ENCODE data around the gene RETN.

The RETN gene

DNA sequence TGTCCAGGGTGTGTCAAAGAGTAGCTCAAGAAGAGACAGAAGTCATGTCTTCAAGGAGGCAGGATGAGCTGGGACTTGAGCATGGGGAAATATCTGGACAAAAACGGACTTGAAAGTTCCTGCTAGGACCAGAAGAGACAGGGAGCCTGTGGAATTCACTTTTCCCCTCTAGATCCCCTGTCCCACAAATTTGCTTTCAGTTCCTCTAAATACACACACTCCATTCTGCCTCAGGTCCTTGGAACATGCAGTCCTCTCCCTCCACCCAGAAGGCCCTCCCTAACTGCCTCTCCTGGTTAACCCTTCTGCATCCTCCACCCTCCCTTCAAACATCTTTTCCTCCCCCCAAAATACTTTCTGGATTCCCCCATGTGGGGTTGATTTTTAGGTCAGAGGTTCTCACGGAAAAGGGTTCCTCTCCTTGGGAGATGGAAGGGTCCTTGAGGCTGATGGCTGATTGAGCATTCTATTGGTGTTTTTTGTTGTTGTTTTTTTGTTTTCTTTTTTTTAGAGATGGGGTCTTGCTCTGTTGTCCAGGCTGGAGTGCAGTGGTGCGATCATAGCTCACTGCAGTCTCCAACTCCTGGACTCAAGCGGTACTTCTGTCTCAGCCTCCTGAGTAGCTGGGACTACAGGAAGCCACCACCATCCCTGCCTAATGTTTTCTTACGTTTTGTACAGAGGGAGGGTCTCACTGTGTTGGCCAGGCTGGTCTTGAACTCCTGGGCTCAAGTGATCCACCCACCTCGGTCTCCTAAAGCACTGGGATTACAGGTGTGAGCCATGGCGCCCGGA, 6.9 kb upstream of the RETN start:
- DNase-seq: no peak

DNA sequence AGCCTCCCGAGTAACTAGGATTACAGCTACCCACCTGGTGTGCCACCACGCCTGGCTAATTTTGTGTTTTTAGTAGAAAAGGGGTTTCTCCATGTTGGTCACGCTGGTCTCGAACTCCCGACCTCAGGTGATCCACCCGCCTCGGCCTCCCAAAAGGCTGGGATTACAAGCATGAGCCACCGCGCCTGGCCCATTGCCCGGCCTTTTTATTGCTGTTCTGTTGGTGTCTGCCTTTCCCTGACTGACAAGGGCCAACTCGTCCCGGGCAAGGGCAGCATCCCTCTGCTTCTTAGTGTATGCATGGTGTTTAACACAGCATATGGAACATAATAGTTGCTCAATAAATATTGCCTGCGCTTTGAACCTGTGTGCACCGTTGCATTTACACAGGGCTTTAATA, 6.2 kb upstream of the RETN start:
- no peak for DNase-seq

DNA sequence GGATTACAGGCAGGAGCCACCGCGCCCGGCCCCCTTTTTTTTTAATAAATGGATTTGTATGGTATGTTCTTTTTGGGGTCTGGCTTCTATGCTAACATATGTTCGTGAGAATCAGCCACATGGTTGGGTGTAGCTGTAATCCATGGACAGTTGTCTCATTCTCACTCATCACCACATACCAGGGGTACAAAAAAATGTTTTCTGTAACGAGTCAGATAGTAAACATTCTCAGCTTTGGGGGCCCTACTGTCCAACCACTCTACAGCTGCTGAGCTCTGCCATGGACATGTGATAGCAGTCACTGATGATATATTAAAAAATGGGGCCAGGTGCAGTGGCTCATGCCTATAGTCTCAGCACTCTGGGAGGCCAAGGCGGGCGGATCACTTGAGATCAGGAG, 5.1 kb upstream of the RETN start:
- no peak for DNase-seq

DNA sequence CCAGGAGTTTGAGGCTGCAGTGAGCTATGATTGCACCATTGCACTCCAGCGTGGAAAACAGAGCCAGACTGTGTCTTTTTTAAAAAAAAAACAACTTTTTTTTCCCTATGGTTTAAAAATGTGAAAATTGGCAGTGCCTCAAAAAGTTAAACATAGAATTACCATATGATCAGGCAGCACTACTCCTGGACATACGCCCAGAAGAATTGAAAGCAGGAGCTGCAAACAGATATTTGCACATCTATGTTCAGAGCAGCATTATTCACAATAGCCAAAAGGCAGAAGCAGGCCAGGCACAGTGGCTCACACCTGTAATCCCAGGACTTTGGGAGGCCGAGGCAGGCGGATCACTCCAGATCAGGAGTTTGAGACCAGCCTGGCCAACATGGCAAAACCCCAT, 3.8 kb upstream of the RETN start:
- DNase-seq: no peak

DNA sequence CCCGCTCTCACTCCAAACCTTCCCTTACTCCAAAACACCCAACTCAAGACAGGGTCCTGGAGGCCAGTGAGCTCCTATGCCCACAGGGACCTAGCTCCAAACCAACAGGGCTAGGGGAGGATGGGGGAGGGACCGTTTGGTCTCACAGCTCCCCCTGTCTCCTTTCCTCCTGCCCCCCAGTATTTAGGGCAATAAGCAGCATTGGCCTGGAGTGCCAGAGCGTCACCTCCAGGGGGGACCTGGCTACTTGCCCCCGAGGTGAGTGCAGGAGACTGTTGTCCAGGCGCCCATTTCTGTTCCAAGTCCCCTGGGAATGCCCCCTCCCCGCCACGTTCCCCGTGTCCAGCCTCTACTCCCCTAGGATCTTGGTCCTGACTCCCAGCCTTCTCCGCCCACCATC, 792 bp downstream of the RETN start:
- no peak for DNase-seq

DNA sequence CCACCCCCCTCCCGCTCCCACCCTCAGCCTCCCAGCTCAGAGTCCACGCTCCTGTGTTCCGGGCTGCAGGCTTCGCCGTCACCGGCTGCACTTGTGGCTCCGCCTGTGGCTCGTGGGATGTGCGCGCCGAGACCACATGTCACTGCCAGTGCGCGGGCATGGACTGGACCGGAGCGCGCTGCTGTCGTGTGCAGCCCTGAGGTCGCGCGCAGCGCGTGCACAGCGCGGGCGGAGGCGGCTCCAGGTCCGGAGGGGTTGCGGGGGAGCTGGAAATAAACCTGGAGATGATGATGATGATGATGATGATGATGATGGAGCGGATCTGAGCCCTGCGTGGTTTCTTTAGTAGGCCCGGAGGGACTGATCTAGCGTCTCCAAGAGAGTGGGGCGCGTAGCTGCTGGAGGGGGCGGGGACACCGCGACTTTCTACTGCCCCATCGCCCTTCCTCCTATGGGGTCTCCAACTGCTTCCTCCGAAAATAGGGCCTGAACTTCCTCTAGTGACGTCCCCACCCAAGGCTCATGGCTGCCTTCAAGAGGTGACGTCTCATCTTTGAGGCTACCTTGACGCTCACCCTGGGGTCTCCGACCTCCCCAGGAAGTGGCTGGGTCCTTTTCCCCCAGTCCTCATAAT, 1.4 kb downstream of the RETN start:
- no peak for DNase-seq

DNA sequence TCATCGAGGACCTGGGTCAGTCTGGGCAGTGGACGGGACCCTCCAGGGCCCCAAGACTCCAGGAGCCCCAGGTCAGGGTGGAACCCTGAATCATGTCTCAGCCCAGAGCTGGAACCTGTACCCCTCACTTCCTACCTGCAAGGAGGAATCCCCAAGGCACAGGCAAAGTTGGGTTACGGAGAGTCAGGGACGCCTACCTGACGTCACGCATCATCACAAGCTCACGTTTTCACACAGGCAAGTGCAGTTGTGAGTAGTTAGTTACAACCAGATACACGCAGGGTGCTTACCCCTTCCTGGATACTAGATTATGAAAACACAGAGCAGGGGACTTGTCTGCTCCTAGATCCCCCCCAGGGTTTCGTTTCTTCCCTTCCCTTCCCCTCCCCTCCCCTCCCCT, 1.9 kb downstream of the RETN start:
- no peak for DNase-seq

DNA sequence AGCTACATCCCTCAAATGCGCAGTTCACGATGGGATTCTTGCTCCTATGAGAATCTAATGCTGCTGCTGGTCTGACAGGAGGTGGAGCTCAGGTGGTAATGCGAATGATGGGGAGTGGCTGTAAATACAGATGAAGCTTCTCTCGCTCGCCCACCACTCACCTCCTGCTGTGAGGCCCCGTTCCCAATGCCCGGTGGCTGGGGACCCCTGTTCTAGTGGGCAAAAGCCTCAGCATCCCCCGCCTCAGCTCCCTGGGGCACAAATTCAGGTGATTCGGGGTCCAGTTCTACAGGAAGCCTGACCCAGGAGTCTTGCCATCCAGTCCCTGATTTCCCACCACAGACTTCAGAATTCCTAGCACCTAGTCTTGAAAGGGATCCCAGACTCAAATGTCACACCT, 3.7 kb downstream of the RETN start:
- no peak for DNase-seq

DNA sequence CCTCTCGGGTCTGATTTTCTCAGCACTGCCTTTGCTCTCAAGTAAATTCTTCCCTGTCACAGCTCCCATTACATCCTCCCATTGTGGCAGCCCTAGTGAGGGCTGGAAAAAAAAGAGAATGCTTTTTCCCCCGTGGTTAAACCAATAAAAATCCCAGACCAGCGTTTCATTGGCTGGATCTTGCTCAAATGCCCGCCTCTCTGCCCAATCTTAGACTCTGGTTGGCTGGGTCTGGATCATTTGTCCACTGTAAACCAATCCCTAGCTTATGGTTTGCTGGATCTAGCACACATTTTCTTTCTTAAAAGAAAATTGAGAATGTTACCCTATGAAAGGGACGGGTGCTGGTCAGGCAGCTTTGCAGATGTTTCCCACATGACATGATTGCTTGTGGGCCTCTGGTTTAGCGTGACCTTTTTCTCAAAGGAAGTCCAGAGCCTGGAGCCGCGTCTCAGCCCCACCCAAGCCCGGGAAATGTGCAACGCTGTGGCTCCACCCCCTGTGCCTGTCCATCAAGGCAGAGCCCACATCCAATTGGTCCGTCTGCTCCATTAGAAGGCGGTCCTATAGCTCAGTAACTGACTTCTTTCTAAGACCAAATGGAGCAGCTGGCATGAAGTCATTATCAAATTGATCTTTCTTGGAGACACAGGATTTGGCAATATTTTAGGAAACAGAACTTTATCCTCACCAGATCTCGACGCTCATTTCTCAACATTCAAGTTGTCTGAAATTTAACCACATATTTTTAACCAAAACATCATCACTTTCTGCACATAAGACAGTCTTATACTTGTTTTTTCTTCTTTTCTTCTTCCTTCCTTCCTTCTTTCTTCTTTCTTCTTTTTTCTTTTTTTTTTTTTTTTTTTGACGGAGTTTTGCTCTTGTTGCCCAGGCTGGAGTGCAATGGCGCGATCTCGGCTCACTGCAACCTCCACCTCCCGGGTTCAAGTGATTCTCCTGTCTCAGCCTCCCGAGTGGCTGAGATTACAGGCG, 5.5 kb downstream of the RETN start:
- DNase-seq: peak in 1 of 2 experiments; percentile 24

DNA sequence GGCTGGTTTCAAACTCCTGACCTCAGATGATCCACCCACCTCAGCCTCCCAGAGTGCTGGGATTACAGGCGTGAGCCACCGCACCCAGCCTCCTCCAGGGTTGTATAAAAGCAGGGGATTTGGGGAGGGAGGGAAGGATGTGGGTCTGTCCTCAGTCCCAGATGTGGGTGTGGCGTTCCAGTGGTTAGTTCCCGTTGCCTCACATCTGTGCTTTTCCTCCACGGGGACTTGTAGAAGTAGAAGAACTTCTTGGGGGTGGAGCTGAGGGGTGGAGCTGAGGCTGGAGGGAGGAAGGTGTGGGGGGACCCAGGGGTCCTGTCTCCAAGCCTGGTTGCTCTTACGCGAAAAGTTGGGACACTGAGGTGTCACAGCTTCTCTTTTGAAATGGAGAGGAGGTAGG, 7.5 kb downstream of the RETN start:
- DNase-seq: no peak

DNA sequence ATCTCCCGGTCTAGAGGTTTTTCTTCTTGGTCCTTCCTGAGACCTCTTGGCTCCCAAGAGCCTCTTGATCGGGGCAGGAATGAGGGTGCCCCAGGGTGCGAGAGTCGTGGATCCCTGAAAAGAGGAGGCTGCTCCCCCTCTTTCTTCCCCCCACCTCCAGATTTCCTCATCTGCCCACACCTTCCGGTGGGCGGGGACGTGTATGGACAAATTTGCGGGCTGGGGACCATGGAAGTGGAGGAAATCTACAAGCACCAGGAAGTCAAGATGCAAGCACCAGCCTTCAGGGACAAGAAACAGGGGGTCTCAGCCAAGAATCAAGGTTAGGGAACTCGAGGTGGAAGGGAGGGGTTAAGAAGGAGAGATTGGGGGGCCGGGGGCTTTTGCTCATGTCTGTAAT, 8.0 kb downstream of the RETN start, which contains the start of gene MCEMP1:
MCEMP1 (plus strand) TSS at position 237 of the 400 bp plus-strand sequence; CDS start at position 268, 31 bp downstream.
- DNase-seq: no peak

DNA sequence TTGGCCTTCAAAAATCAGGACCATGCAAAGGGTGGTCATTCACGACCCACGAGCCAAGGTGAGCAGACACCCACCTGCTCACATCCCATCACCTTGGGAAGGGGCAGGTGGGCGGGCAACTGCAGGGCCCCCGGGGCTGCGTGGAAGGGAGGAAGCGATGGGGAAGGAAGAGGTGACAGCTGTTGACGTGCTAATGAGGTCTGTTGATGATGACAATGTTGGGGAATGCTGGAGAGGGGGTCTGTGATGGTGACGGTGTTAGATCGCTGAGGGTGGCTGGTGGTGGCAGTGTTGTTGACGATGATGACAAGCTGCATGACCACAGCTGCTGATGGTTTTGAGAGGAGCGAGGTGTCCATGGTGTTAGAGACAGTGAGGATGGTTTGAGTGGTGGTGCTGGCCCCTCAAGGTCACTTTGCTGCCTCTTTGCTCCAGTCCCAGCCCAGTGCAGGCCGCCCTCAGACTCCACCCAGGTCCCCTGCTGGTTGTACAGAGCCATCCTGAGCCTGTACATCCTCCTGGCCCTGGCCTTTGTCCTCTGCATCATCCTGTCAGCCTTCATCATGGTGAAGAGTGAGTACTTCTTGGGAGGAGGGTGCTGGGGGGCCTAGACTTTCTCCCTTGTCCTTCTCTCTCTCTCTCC, 8.9 kb downstream of the RETN start:
- no peak for DNase-seq

DNA sequence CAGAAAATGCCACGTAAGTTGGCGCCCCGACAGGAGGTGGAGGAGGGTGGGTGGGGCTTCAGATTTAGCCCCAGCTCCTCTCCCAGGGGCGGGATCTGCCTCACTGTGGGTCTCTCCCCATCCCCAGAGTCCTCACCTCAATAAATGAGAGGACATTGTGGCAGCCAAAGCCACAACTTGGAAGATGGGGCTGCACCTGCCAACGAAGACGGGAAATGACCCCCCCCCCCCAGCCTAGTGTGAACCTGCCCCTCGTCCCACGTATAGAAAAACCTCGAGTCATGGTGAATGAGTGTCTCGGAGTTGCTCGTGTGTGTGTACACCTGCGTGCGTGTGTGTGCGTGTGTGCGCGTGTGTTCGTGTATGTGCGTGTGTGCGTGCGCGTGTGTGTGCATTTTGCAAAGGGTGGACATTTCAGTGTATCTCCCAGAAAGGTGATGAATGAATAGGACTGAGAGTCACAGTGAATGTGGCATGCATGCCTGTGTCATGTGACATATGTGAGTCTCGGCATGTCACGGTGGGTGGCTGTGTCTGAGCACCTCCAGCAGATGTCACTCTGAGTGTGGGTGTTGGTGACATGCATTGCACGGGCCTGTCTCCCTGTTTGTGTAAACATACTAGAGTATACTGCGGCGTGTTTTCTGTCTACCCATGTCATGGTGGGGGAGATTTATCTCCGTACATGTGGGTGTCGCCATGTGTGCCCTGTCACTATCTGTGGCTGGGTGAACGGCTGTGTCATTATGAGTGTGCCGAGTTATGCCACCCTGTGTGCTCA, 10.3 kb downstream of the RETN start:
- peak; percentile 50 to 79 for DNase-seq

DNA sequence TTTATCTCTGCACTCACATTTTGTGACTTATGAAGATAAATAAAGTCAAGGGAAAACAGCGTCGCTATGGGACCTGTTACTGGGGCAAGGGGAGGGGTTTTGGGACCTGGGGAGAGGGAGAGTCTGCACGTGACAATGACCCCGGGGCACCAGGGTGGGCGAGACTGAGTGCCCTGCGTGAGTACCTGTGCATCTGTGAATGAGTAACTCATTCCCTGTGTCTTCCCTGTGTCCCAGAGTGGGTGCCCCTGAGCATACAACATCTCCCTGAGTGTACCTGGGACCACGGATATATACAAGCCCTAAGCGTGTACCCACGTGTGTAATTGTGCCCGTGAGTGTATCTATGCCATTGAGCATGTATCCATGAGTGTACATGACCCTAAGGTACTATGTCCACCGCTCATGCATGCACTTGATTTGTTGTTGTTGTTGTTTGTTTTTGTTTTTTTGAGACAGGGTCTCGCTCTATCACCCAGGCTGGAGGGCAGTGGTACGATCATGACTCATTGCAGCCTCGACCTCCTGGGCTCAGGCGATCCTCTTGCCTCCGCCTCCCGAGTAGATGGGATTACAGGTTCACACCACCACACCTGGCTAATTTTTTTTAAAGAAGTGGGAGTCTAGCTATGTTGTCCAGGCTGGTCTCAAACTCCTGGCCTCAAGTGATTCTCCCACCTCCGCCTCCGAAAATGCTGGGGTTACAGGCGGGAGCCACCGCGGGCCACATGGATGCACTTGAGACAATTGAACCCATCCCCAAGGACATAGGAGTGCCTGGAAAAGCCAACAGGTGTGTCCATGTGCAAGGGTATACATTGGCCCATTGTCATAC, 11.1 kb downstream of the RETN start:
- DNase-seq: no peak

DNA sequence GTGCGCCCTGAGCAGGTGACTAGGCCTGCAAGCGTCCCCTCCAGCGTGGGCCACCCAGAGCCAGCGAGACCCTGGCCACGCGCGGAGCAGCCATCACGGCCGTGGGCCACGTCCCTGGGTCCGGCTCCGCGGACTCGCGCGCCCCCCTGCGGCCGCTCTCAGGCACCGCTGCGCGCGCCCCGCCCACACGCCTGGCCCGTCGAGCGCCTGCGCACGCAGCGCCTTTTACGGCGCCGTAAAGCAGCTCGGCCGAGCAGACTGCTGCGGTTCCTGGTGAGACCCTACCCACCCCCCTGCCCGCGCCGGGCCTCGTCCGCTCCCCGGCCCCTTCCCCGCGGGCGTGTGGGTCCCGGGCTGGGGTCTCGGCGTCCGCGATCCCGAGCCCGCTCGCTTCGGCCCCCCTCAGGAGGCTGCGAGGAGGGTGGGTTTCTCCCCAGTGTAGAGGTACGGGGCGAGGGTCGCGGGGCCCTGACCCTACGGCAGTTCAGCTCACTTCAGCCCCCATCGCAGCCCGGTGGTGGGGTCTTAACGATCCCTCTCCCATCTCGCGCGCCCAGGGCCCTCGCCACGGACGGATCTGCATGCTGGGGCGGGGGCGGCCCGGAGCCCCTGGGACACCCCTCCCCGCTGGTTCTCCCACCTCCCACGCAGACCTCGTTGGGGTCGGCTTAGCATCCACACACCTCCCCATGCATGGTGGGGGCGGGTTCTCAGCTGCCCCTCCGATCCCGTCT, 11.9 kb downstream of the RETN start, which contains the start of gene TRAPPC5:
TRAPPC5 (plus strand) TSS at position 228 of the 734 bp plus-strand sequence. CDS start 1,421 bp downstream, outside the sequence.
- DNase-seq: peak; percentile 84 to 89

DNA sequence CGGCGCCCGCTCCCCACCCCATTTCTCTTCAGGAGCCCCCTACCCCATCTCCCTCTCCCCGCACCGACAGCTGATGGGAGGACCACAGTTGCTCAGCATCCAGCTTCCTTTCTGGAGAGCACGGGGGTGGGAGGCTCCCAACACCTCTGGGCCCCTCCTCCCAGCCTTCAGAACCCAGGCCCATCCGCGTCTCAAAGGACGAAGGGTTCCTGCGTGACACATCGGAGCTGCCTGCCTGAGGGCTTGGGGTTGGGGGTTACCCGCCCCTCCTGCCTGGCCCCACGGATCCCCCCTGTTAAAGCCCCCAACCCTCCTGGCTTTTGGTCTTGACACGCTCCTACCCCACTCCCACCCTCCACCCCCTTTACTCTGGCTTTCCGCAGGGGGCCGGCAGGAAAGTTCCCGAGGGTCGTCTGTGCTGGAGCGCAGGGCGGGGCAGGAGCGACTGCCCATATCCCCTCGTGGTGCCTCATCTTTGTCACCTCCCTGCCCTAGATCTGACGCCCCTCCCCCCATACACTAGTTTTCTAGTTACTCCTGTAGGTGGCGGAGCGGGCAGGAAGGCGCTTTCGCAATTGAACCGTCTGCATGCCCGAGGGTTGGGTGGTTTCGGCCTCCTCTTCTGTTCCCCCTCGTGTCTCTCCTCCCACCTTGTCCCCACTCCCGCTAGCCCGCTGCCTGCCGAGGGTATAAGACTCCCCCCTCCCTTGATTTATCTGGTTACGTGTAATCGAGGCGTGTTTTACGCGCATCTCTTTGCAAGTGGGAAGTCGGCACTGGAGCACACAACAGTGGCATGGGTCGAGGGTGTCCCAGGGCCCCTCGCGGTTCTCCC, 12.7 kb downstream of the RETN start:
- peak; percentile 73 to 84 for DNase-seq

DNA sequence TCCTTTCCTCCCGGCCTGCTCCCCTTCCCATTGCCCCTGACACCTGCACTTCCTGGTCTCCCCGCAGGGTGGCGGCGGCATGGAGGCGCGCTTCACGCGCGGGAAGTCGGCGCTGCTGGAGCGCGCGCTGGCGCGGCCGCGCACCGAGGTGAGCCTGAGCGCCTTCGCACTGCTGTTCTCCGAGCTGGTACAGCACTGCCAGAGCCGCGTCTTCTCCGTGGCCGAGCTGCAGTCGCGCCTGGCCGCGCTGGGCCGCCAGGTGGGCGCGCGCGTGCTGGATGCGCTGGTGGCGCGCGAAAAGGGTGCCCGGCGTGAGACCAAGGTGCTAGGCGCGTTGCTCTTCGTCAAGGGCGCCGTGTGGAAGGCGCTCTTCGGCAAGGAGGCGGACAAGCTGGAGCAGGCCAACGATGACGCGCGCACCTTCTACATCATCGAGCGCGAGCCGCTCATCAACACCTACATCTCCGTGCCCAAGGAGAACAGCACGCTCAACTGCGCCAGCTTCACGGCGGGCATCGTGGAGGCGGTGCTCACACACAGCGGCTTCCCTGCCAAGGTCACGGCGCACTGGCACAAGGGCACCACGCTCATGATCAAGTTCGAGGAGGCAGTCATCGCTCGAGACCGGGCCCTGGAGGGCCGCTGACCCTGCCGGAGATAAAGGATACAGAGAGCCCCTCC, 13.5 kb downstream of the RETN start:
- no peak for DNase-seq

All from stimulated activated CD4-positive, alpha-beta T cell treated with anti-CD3 and anti-CD28 coated beads, Interleukin-4, amount 100 ng/mL, for 4 hours (primary cell).